C4-2B (cell line): ENCODE results near the gene MARK2.

Experiments
- H3K27ac ChIP-seq: fragments of 450-650 bp; 2 replicates; pipeline ENCODE4 v1.5.1; 2017
- CTCF ChIP-seq: fragments of 450-650 bp; conservative IDR thresholded peaks from 2 replicates; pipeline ENCODE4 v1.5.1; 2017; ENCODE audit warnings: mild to moderate bottlenecking
- ZFX ChIP-seq: fragments of 450-650 bp; IDR thresholded peaks from 2 replicates; pipeline ENCODE4 v1.6.1; 2017

The MARK2 gene

GRCh38 chr11:63883791-63884190, 44.9 kb downstream of the MARK2 start:
- H3K27ac ChIP-seq, result no peak overlapping the region; the same call in 1 of the 2 replicates
- TF ChIP-seq CTCF (no peak), ZFX (no peak)

GRCh38 chr11:63884196-63884932, 45.5 kb downstream of the MARK2 start:
- TF ChIP-seq ZFX (no peak), CTCF (no peak)
- H3K27ac ChIP-seq, result peak overlapping the region; percentile 16; the same call in 1 of the 2 replicates

GRCh38 chr11:63887386-63887999, 48.6 kb downstream of the MARK2 start:
- no peak overlapping the region for H3K27ac ChIP-seq
- TF ChIP-seq CTCF (no peak), ZFX (no peak)

- H3K27ac ChIP-seq, result peak overlapping the region; percentile 64
- TF ChIP-seq CTCF (no peak), ZFX (no peak)
Measured at GRCh38 chr11:63888170-63889086, 49.5 kb downstream of the MARK2 start.

GRCh38 chr11:63889344-63889743, 50.4 kb downstream of the MARK2 start:
- no peak overlapping the region for H3K27ac ChIP-seq
- TF ChIP-seq ZFX (no peak), CTCF (no peak)

- TF ChIP-seq ZFX, result no peak
- TF ChIP-seq CTCF, result no peak
- H3K27ac ChIP-seq, result no peak overlapping the region
Measured at GRCh38 chr11:63890368-63890767, 51.5 kb downstream of the MARK2 start.

GRCh38 chr11:63892228-63892627, 53.3 kb downstream of the MARK2 start:
- no peak overlapping the region for H3K27ac ChIP-seq
- TF ChIP-seq CTCF, result no peak
- no peak for TF ChIP-seq ZFX
